Neural cell (in vitro differentiated cells): ENCODE measurements around the gene RPL31. TPM values are rescaled to one million over a fixed set of nuclear protein-coding genes. Genes with fewer than 3 reads are reported as not detected.
"Not testable (repeated sequence)": the region's sequence is repeated elsewhere in the genome, so short reads cannot be mapped to it uniquely, and the experiment has no call there.

Source experiments
- H2AFZ ChIP-seq: fragments of 200-600, 300-800 bp; sonication (generic), shearing (Covaris generic); 2 replicates; pipeline ENCODE4 v1.6.0; 2014; ENCODE audit warnings: low read depth, mild to moderate bottlenecking, antibody characterized with exemption, low read length, moderate library complexity
- H3F3A ChIP-seq: fragments of 200-600 bp; shearing (Covaris generic); 2 replicates; pipeline ENCODE4 v1.6.1; 2016; ENCODE audit warnings: mild to moderate bottlenecking, moderate library complexity, mixed read lengths, antibody characterized with exemption, low read length; ENCODE audit not compliant: insufficient read depth, poor library complexity, severe bottlenecking
- H3K27ac ChIP-seq: fragments of 200-600, 300-800 bp; sonication (generic), shearing (Covaris generic); 2 replicates; pipeline ENCODE4 v1.5.1; 2014; ENCODE audit warnings: mild to moderate bottlenecking, low read length, moderate library complexity
- H3K27me3 ChIP-seq: fragments of 300-800, 200-600 bp; sonication (generic), shearing (Covaris generic); 2 replicates; pipeline ENCODE4 v1.6.0; 2014; ENCODE audit warnings: mild to moderate bottlenecking, low read depth, low read length, moderate library complexity; ENCODE audit not compliant: insufficient read depth
- H3K36me3 ChIP-seq: fragments of 300-800, 200-600 bp; sonication (generic), shearing (Covaris generic); 2 replicates; pipeline ENCODE4 v1.5.1; 2014; ENCODE audit warnings: mild to moderate bottlenecking, antibody characterized with exemption, low read length, moderate library complexity; ENCODE audit not compliant: insufficient read depth
- H3K4me2 ChIP-seq: fragments of 300-800, 200-600 bp; sonication (generic), shearing (Covaris generic); 2 replicates; pipeline ENCODE4 v1.6.0; 2014; ENCODE audit warnings: mild to moderate bottlenecking, low read length
- H3K4me3 ChIP-seq: fragments of 300-800, 200-600 bp; sonication (generic), shearing (Covaris generic); 2 replicates; pipeline ENCODE4 v1.5.1; 2014; ENCODE audit warnings: mild to moderate bottlenecking, low read length, moderate library complexity
- H3K79me2 ChIP-seq: fragments of 200-600 bp; shearing (Covaris generic); replicated peaks from 2 replicates; pipeline ENCODE4 v1.6.0; 2014; ENCODE audit warnings: mild to moderate bottlenecking, low read length, moderate library complexity; ENCODE audit not compliant: insufficient read depth
- H3K9ac ChIP-seq: fragments of 300-800, 200-600 bp; sonication (generic), shearing (Covaris generic); 2 replicates; pipeline ENCODE4 v1.6.1; 2016; ENCODE audit warnings: mild to moderate bottlenecking, low read length, mixed read lengths
- H3K9me2 ChIP-seq: fragments of 200-600 bp; shearing (Covaris generic); 2 replicates; pipeline ENCODE4 v1.6.1; 2016; ENCODE audit warnings: mild to moderate bottlenecking, low read length, mixed read lengths; ENCODE audit not compliant: insufficient read depth
- H3K9me3 ChIP-seq: fragments of 200-600, 300-800 bp; sonication (generic), shearing (Covaris generic); 2 replicates; pipeline ENCODE4 v1.6.1; 2016; ENCODE audit warnings: mild to moderate bottlenecking, mixed run types, low read length, moderate library complexity, mixed read lengths
- H4K20me1 ChIP-seq: fragments of 200-600 bp; shearing (Covaris generic); 2 replicates; pipeline ENCODE4 v1.6.1; 2016; ENCODE audit warnings: mild to moderate bottlenecking, mixed run types; ENCODE audit not compliant: insufficient read depth
- CTCF ChIP-seq: fragments of 450-650 bp; IDR thresholded peaks from 2 replicates; pipeline ENCODE4 v1.5.1; 2014; ENCODE audit warnings: antibody characterized with exemption, mild to moderate bottlenecking, moderate library complexity; ENCODE audit not compliant: poor library complexity, severe bottlenecking
- EP300 ChIP-seq: fragments of 450-650 bp; conservative IDR thresholded peaks from 2 replicates; pipeline ENCODE4 v1.6.1; 2014; ENCODE audit warnings: antibody characterized with exemption, mild to moderate bottlenecking, moderate library complexity; ENCODE audit not compliant: poor library complexity, severe bottlenecking
- EZH2 ChIP-seq: fragments of 200-600, 300-800 bp; shearing (Covaris generic), sonication (generic); IDR thresholded peaks from 2 replicates; pipeline ENCODE4 v1.6.1; 2014; ENCODE audit warnings: antibody characterized with exemption, low read length, borderline replicate concordance, mild to moderate bottlenecking; ENCODE audit not compliant: insufficient read depth, poor library complexity, severe bottlenecking
- MXI1 ChIP-seq: fragments of 450-650 bp; conservative IDR thresholded peaks from 2 replicates; pipeline ENCODE4 v1.6.1; 2014; ENCODE audit warnings: antibody characterized with exemption, mild to moderate bottlenecking; ENCODE audit not compliant: poor library complexity, severe bottlenecking
- POLR2AphosphoS5 ChIP-seq: IDR thresholded peaks from 2 replicates; pipeline ENCODE4 v1.6.1; 2012
- RAD21 ChIP-seq: fragments of 450-650 bp; conservative IDR thresholded peaks from 2 replicates; pipeline ENCODE4 v1.6.1; 2014; ENCODE audit warnings: antibody characterized with exemption, mild to moderate bottlenecking, moderate library complexity
- SMC3 ChIP-seq: fragments of 450-650 bp; conservative IDR thresholded peaks from 2 replicates; pipeline ENCODE4 v1.6.1; 2014; ENCODE audit warnings: antibody characterized with exemption, mild to moderate bottlenecking, moderate library complexity; ENCODE audit not compliant: poor library complexity
- TAF1 ChIP-seq: IDR thresholded peaks from 2 replicates; pipeline ENCODE4 v1.6.1; 2012; ENCODE audit warnings: low read depth
- polyA plus RNA-seq: library from polyadenylated mRNA; depleted of rRNA; stranded (reverse); fragments of >200 nt; gene quantifications from 2 replicates; pipeline ENCODE4 v1.2.3, GENCODE V29; 2014
- TF ChIP-seq, protein P1 (sequence below): IDR thresholded peaks from 2 replicates; pipeline ENCODE4 v1.6.1; 2012; ENCODE audit warnings: borderline replicate concordance

The RPL31 gene
- polyA plus RNA-seq, 1 donor from 2014 or later, result 1,555 TPM

DNA sequence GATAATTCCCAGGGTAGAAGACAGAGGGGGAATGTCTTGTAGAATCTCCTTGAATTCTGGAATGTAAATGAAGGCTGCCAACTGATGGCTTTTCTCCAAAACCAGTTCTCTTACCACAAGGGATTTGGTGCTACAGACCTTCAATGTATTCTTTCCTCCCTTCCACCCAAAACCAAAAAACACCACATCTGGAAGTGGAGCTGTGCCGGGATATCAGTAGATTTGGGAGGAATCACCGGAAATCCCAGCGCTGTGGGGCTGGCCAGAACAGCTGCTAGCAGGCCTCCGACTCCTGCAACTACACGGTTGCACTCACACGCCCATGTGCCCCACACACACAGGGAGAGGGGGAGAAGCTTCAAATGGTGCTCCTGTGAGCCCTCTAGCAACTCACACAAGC is 45.7 kb downstream of the RPL31 start:
- no peaks in the 10 kb centered on the region for H3F3A ChIP-seq
- H2AFZ ChIP-seq, result no peak overlapping the region

DNA sequence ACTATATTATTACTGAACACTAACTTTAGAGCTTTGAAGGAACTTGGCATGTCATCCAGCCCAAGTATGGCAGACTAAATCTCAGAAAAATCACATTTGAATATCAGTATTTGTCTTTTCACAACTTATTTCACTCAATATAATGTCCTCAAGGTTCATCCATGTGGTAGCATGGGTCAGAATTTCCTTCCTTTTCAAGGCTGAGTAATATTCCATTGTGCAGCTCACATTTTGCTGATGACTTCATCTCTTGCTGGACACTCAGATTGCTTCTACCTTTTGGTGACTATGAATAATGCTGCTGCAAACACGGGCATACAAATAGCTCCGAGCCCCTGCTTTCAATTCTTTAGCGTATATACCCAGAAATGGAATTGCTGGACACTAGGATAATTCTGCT is 46.7 kb downstream of the RPL31 start:
- no peak overlapping the region for H3K4me3 ChIP-seq
- no peaks in the 10 kb centered on the region for H3K36me3 ChIP-seq
- H3K27ac ChIP-seq, result no peak overlapping the region
- H3K79me2 ChIP-seq, result no peaks in the 10 kb centered on the region
- TF ChIP-seq POLR2AphosphoS5 (no peak), SMC3 (no peak), MXI1 (no peak), CTCF (no peak), TAF1 (no peak), RAD21 (no peak), EZH2 (no peak), EP300 (no peak)
- TF ChIP-seq, protein P1, sequence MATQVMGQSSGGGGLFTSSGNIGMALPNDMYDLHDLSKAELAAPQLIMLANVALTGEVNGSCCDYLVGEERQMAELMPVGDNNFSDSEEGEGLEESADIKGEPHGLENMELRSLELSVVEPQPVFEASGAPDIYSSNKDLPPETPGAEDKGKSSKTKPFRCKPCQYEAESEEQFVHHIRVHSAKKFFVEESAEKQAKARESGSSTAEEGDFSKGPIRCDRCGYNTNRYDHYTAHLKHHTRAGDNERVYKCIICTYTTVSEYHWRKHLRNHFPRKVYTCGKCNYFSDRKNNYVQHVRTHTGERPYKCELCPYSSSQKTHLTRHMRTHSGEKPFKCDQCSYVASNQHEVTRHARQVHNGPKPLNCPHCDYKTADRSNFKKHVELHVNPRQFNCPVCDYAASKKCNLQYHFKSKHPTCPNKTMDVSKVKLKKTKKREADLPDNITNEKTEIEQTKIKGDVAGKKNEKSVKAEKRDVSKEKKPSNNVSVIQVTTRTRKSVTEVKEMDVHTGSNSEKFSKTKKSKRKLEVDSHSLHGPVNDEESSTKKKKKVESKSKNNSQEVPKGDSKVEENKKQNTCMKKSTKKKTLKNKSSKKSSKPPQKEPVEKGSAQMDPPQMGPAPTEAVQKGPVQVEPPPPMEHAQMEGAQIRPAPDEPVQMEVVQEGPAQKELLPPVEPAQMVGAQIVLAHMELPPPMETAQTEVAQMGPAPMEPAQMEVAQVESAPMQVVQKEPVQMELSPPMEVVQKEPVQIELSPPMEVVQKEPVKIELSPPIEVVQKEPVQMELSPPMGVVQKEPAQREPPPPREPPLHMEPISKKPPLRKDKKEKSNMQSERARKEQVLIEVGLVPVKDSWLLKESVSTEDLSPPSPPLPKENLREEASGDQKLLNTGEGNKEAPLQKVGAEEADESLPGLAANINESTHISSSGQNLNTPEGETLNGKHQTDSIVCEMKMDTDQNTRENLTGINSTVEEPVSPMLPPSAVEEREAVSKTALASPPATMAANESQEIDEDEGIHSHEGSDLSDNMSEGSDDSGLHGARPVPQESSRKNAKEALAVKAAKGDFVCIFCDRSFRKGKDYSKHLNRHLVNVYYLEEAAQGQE, result no peak
- H2AFZ ChIP-seq, result no peak overlapping the region
- no peak overlapping the region for H3K4me2 ChIP-seq
- no peaks in the 10 kb centered on the region for H3K27me3 ChIP-seq
- H3F3A ChIP-seq, result no peaks in the 10 kb centered on the region
- H3K9ac ChIP-seq, result no peak overlapping the region
- no peaks in the 10 kb centered on the region for H4K20me1 ChIP-seq
- no peaks in the 10 kb centered on the region for H3K9me3 ChIP-seq
- H3K9me2 ChIP-seq, result no peaks in the 10 kb centered on the region

More for the DNA sequence above, 45.7 kb downstream of the RPL31 start:
- H3K36me3 ChIP-seq, result no peaks in the 10 kb centered on the region
- H3K9ac ChIP-seq, result no peak overlapping the region
- H4K20me1 ChIP-seq, result no peaks in the 10 kb centered on the region
- no peak overlapping the region for H3K4me2 ChIP-seq
- TF ChIP-seq, protein P1, result no peak
- TF ChIP-seq POLR2AphosphoS5 (no peak), EZH2 (no peak), TAF1 (no peak), RAD21 (no peak), SMC3 (no peak), CTCF (no peak), MXI1 (no peak), EP300 (no peak)
- no peaks in the 10 kb centered on the region for H3K27me3 ChIP-seq
- no peaks in the 10 kb centered on the region for H3K79me2 ChIP-seq
- H3K4me3 ChIP-seq, result no peak overlapping the region
- H3K9me2 ChIP-seq, result no peaks in the 10 kb centered on the region
- no peak overlapping the region for H3K27ac ChIP-seq
- no peaks in the 10 kb centered on the region for H3K9me3 ChIP-seq

GRCh38 chr2:101050886-101051285 is 48.8 kb downstream of the RPL31 start:
- H3K36me3 ChIP-seq, H3K9ac ChIP-seq, H3K79me2 ChIP-seq, H4K20me1 ChIP-seq, H3K9me2 ChIP-seq, H3K4me3 ChIP-seq, H3F3A ChIP-seq, H3K4me2 ChIP-seq, H2AFZ ChIP-seq, H3K27me3 ChIP-seq, H3K9me3 ChIP-seq, H3K27ac ChIP-seq: not testable (repeated sequence)
